IPS-11a (cell line): Measurements from ENCODE around the gene SHROOM3.

Source experiments
- H3K4me3 ChIP-seq: one replicate; pipeline ENCODE4 v1.5.1; 2013; ENCODE audit warnings: low read depth, low read length, control low read depth

Gene SHROOM3

DNA sequence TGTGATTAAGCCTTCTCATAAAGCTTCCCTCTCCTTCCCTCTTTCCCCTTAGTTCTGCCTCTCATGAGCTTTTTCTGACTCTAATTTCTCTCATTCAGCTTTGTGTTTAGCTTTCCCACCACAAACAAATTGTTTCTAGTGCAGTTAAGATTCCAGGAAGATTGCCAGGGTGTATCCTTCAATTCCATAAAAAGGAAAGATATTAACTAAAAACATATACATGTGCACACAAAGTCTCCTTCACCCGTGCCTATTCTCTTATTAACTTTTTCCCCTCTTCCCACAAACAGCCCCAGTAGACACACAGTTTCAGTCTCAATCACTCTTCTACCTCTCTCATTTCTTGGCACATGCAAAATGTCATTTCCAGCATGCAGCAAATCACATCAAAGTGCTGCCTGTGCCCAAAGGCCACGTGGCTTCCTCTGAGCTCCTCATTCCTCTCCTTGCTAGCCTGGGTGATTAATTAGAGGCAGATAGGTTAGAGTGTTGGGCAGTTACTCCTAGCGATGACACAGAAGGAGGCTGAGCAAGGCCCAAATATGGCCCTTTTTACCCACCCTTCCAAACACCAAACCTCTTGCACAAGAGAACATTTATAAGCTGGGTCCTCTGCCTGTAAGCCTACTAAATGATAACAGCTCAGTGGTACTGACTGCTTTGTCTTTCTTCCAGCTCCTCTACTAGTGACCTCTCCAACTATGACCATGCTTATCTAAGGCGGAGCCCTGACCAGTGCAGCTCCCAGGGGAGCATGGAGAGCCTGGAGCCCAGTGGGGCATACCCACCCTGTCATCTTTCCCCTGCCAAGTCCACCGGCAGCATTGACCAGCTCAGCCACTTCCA lies 303.3 kb downstream of the SHROOM3 start:
- no peak overlapping the region for H3K4me3 ChIP-seq

GRCh38 chr4:76740192-76740591 lies 305.2 kb downstream of the SHROOM3 start:
- no peak overlapping the region for H3K4me3 ChIP-seq

DNA sequence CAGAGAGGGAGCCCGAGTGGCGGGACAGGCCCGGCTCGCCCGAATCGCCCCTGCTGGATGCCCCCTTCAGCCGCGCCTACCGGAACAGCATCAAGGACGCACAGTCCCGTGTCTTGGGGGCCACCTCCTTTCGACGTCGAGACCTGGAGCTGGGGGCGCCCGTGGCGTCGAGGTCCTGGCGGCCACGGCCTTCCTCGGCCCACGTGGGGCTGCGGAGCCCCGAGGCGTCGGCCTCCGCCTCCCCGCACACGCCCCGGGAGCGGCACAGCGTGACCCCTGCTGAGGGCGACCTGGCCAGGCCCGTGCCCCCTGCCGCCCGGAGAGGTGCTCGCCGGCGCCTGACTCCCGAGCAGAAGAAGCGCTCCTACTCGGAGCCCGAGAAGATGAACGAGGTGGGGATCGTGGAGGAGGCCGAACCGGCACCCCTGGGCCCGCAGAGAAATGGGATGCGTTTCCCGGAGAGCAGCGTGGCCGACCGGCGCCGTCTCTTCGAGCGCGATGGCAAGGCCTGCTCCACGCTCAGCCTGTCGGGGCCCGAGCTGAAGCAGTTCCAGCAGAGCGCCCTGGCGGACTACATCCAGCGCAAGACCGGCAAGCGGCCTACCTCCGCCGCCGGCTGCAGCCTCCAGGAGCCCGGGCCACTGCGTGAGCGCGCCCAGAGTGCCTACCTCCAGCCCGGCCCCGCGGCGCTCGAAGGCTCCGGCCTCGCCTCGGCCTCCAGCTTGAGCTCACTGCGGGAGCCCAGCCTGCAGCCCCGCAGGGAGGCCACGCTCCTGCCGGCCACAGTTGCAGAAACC lies 306.0 kb downstream of the SHROOM3 start:
- no peak overlapping the region for H3K4me3 ChIP-seq

DNA sequence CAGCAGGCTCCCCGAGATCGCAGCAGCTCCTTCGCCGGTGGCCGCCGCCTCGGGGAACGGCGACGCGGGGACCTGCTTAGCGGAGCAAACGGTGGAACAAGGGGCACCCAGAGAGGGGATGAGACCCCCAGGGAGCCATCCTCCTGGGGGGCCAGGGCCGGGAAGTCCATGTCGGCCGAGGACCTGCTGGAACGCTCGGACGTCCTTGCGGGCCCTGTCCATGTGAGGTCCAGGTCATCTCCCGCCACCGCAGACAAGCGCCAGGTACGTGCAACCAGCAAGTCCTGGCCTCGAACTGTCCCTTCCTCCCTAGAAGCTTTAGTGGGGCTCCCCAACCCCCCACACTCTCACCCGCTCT lies 306.6 kb downstream of the SHROOM3 start:
- H3K4me3 ChIP-seq, result no peak overlapping the region

DNA sequence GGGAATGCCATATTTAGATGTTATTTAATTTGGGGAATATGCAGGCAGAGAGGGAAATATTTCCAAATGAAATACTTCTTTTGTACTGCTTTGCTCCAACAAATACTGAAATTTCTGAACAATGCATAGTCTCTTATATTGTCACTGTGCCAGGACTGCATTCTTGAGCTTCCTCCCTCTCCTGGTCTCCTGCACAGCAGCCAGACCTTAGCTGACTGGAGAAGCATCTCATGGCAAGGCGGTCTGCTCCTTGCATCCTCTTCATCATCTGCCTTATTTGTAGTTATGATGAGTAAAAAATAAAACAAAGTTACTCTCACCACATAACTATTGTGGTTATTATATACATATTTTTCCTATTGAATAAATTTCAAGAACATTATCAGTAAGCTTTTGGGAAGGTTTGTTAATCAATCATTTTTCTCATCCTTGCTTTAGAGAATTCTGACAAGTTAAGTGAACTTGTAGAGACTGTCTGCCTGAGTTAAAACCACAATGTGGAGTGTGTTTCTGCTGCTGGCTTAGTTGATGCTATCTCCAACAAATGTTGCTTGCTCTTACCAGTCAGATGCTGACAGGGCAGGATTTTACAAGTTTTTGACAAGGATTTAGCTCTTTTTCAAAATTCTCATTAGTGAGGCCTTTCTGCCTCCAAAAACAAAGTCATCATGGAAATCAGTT lies 309.4 kb downstream of the SHROOM3 start:
- no peak overlapping the region for H3K4me3 ChIP-seq

GRCh38 chr4:76745240-76745639 lies 310.2 kb downstream of the SHROOM3 start:
- H3K4me3 ChIP-seq, result no peak overlapping the region

DNA sequence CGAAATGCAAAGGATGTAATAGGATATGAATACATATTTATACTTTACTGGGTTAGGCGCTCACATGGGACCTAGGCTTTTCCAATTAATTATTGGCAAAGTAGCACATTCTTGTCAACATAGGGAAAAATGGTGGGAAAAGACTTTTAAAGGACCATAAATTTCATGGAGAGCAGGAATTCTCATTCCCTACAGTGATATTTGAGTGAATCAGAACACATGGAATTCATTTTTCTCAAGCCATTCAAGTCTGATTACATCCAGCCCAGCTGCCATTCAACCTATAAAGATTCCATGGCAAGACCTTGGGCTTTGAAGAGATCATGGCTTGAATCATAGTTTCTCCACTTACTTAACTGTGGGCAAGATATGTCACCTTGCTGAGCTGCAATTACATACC lies 312.5 kb downstream of the SHROOM3 start:
- no peak overlapping the region for H3K4me3 ChIP-seq

DNA sequence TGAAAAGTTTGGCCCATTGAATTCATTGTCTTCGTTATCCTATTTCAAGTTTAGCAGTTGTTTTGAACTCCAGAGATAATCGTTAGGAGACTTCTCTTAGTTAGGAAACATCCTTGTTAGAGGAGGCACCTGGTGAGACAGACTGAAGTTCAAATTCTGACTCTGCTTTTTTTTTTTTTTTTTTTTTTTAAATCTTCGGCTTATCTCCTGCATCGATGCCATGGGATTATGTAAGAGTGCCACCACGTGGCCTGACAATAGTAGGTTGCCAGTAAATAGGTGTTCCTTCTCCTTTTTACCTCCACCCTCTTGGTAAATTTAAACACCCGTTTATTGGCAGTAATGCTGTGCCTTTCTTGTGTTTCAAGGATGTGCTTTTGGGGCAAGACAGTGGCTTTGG lies 313.6 kb downstream of the SHROOM3 start:
- H3K4me3 ChIP-seq, result no peak overlapping the region

- no peak overlapping the region for H3K4me3 ChIP-seq
Observed at GRCh38 chr4:76749355-76749754, 314.3 kb downstream of the SHROOM3 start.

- H3K4me3 ChIP-seq, result no peak overlapping the region
Observed at GRCh38 chr4:76750716-76751115, 315.7 kb downstream of the SHROOM3 start.

- no peak overlapping the region for H3K4me3 ChIP-seq
Observed at GRCh38 chr4:76751612-76752343, 316.7 kb downstream of the SHROOM3 start.

GRCh38 chr4:76752861-76753501 lies 318.0 kb downstream of the SHROOM3 start:
- H3K4me3 ChIP-seq, result no peak overlapping the region

DNA sequence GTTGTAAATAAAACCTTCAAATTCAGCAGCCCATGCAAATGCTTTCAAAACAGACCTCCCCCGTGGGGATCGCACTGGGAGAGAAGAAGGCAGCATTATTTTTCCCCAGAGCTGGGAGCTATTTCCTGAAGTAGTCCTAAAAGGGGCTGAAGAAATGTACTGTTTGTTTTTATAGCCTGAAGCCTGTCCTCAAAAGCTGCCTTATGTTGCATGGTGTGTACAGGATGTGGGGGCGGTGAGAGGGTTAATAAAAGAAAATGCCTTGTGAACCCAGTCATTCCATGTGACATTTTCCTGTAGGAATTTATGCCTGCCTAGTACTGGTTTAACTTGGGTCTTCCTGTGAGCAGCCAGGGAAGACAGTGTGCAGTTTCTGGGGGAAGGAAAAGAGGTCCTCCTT lies 318.8 kb downstream of the SHROOM3 start:
- H3K4me3 ChIP-seq, result no peak overlapping the region

DNA sequence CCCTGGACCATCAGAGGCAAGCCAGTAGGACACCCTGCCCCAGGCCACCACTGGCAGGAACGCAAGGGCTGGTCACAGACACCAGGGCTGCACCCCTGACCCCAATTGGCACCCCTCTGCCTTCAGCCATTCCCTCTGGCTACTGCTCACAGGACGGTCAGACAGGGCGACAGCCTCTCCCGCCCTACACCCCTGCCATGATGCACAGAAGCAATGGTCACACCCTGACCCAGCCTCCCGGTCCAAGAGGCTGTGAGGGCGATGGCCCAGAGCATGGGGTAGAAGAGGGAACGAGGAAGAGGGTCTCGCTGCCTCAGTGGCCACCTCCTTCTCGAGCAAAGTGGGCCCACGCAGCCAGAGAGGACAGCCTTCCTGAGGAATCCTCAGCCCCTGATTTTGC lies 319.4 kb downstream of the SHROOM3 start:
- no peak overlapping the region for H3K4me3 ChIP-seq

DNA sequence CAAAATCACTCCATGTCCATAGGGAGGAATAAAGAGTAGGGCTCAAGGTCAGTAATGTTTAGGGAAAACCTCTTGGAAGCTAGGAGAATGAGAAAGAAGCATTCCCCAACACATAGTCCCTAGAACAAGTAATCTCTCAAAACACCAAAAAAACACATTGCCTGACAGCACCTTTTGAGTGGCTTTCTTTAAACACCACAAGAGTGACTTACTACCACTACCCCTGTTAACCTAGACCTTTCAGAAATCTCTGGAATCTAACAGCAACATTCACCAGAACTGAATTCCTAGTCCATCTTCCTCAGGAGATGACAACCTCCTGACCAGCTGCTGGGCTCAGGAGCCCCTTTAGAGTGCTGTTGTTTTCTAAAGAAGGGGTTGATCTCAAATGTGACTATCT lies 320.7 kb downstream of the SHROOM3 start:
- H3K4me3 ChIP-seq, result no peak overlapping the region

- no peak overlapping the region for H3K4me3 ChIP-seq
Observed at GRCh38 chr4:76756416-76756815, 321.4 kb downstream of the SHROOM3 start.

DNA sequence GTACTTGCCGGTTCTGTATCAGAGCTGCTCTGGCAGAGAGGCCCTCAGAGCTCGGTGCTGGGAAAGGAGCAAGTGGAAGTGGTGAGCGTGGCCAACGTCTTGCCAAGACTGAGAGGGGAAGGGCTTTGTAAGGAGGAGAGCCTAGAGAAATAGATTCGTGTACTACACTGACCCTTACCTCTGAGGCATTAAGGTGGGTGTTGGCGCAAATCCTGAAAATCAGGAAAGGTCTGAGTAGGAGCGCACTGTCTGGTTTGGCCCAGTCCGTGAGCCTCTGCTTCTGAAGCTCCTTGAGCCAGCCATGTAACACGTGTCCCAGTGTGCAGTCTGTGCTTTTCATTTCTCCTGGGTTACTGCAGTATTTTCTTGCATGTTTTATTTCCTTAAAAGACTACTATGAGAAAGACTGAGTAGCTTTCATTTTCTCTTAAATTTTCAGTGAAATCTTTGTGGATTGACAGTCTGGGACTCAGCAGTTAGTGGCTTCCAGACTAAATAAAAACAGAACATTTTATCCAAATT lies 322.4 kb downstream of the SHROOM3 start:
- H3K4me3 ChIP-seq, result no peak overlapping the region

DNA sequence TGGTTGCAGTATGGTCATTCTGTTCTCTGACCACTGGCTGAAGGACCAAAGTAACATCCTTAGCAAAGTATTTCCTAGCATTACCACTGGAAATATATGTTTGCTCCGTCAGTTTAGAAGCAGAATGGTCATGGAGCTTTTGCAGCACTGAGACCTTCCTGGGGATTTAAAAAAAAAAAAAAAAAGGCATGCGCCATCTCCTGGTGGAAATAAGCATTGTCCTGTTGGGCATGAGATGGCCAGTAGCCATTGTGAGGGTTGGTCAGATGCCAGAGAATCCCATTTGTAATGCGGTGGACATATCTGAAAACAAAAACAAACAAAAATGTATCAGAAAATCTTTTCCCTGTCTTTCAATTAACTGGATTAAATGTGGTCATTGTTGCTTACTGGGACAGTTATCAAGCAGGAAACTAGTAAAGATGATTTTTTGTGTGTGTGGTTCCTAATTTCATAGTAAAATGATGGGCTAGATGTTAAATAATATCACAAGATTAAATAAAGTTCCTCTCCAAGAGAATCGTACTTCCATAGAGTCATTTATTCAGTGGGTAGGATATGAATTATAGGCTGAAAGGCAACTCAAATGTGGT lies 323.4 kb downstream of the SHROOM3 start:
- no peak overlapping the region for H3K4me3 ChIP-seq

DNA sequence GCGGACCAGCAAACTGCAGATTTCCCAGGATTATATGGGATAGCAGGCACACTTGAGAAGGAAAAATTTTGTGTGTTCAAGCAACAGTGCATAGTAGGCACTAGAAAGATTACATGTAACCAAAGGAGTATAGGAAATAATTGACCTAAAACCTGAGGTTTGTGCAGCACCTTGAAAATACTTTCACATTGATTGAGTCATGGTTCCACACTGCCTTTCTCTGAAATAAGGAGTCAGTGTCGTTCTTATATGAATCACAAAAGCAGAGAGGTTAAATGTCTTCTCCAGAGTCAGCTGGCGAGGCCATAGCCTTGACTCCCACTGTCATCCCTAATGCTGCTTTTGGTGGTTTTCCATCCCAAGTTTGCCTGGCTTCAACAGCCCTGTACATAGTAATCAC lies 324.0 kb downstream of the SHROOM3 start:
- no peak overlapping the region for H3K4me3 ChIP-seq

- H3K4me3 ChIP-seq, result no peak overlapping the region
Observed at GRCh38 chr4:76760193-76760592, 325.2 kb downstream of the SHROOM3 start.
